Measurements from ENCODE around the gene HCST. TPM values are rescaled to one million over a fixed set of nuclear protein-coding genes. Genes with fewer than 3 reads are reported as not detected.

The HCST gene
- total RNA-seq, 1 donor from 2014 or later: not detected

DNA sequence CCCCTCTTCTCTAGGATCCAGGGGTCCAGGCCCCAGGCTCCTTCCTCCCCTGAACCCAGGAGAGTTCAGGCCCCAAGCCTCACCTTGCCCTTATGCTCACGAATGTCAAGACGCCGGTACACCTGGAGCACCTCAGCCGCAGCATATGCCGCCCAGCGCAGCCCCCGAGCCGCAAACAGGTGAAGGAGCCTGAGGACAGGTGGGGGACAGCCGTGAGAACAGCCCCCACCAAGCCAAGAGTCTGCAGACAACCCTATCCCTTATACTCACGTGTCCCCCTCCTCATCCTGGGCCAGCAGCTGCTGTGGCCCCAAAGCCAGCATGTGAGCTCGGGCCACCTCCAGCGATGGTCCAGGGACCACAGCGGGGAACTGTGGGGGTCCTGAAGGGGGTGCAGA is 5.7 kb upstream of the HCST start:
- no peak overlapping the region for H3K4me3 Mint-ChIP-seq
- no peaks in the 10 kb centered on the region for H3K9me3 Mint-ChIP-seq
- H3K4me1 Mint-ChIP-seq: no peaks in the 10 kb centered on the region
- peaks cover 19% of the 10 kb centered on the region for H3K27me3 Mint-ChIP-seq (ENCODE audit: low read depth)
- no peak overlapping the region for H3K27ac Mint-ChIP-seq (ENCODE audit: unreplicated experiment)
- no peak for DNase-seq (ENCODE audit: low read depth, low spot score)
- H3K36me3 Mint-ChIP-seq (ENCODE audit: low read depth): no peaks in the 10 kb centered on the region
- TF ChIP-seq, protein P1, sequence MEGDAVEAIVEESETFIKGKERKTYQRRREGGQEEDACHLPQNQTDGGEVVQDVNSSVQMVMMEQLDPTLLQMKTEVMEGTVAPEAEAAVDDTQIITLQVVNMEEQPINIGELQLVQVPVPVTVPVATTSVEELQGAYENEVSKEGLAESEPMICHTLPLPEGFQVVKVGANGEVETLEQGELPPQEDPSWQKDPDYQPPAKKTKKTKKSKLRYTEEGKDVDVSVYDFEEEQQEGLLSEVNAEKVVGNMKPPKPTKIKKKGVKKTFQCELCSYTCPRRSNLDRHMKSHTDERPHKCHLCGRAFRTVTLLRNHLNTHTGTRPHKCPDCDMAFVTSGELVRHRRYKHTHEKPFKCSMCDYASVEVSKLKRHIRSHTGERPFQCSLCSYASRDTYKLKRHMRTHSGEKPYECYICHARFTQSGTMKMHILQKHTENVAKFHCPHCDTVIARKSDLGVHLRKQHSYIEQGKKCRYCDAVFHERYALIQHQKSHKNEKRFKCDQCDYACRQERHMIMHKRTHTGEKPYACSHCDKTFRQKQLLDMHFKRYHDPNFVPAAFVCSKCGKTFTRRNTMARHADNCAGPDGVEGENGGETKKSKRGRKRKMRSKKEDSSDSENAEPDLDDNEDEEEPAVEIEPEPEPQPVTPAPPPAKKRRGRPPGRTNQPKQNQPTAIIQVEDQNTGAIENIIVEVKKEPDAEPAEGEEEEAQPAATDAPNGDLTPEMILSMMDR (conservative IDR thresholded peaks at IDR 0.05): no peak

DNA sequence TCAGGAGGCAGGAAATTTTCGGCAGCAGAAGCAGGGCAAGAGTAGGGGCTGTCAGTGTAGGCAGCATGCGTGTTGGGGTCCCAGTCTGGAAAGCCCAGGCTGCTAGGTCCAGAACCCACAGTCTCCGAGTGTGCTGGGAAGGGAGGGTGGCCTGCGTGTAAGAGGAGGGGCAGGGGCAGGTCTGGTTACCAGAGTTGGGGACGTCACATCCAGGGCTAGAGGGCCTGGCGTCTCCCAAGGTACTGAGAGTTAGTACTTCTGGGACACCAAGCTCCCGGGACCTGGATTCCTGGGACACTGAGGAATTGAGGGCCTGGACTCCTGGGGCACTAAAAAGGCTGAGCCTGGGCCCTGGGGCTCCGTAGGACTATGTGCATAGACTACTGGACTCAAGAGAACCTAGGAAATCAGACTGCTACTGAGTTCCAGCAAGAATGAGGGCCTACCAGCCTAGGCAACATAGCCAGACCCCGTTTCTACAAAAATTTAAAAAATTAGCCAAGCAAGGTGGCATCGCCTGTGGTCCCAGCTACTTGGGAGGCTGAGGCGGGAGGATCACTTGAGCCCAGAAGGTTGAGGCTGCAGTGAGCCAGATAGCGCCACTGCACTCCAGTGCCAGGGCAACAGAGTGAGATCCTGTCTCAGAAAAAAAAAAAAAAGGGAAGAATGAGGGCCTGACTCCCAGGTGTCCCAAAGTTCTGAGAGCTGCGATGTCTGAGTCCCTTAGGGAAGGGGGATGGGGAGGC is 4.5 kb upstream of the HCST start:
- H3K36me3 Mint-ChIP-seq (ENCODE audit: low read depth): no peaks in the 10 kb centered on the region
- TF ChIP-seq, protein P1 (conservative IDR thresholded peaks at IDR 0.05): no peak
- DNase-seq (ENCODE audit: low read depth, low spot score): no peak
- no peaks in the 10 kb centered on the region for H3K9me3 Mint-ChIP-seq
- no peak overlapping the region for H3K27ac Mint-ChIP-seq (ENCODE audit: unreplicated experiment)
- peaks cover 31% of the 10 kb centered on the region for H3K27me3 Mint-ChIP-seq (ENCODE audit: low read depth)
- H3K4me1 Mint-ChIP-seq: no peaks in the 10 kb centered on the region
- peak overlapping the region; percentile 75 for H3K4me3 Mint-ChIP-seq

DNA sequence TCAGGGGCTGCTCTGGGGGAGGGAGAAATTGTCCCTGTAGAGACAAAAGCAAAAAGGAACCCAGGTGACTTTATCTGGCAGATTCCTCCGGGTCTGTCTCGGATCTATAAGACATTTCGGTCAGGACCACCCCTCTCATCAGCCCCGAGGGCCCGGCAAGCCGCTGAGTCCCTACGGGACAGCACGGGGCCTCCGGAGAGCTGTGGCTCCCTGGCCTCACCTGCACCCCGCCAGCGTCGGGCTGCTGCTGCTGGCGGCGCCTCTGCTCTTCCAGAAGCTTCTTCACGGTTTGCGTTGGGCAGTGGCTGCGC is 3.9 kb upstream of the HCST start:
- TF ChIP-seq, protein P1 (conservative IDR thresholded peaks at IDR 0.05): no peak
- Mint-ChIP-seq H3K4me3 (peak overlapping the region; percentile 94), H3K9me3 (no peaks in the 10 kb centered on the region), H3K4me1 (peaks cover 3% of the 10 kb centered on the region), H3K27me3 (ENCODE audit: low read depth) (peaks cover 37% of the 10 kb centered on the region), H3K27ac (ENCODE audit: unreplicated experiment) (no peak overlapping the region), H3K36me3 (ENCODE audit: low read depth) (no peaks in the 10 kb centered on the region)
- DNase-seq (ENCODE audit: low read depth, low spot score): no peak

DNA sequence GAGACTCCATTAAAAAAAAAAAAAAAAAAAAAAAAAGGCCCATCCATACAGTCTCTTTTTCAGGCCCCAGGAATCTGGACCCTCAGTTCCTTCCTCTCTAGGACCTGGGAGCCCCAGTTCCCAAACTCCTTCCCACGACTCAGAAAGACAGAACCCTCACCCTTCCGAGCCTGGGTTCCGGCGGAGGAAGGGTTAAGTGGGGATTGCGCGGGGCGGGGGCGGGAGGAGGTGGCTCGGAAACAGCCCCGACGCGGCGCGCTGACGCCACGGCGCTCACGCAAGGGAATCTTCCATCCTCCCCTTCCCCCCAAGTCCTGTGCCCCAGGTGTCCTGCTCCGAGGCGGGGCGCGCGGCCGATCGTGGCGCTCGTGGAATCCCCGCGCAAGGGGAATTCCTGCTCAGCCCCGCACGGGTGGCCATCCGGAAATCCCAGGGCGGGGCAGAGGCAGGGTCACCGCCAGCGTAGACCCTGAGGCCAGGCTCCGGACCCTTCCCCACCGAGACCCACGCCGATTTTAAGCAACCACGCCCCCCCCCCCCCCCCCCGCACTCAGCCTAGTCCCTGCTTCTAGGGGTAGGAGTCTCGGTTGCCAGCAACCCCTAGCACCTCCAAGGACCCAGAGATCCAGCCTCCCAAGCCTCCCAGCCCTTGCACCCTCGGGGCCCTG is 2.6 kb upstream of the HCST start:
- H3K9me3 Mint-ChIP-seq: no peaks in the 10 kb centered on the region
- H3K4me1 Mint-ChIP-seq: peaks cover 6% of the 10 kb centered on the region
- peak; percentile 47 for DNase-seq (ENCODE audit: low read depth, low spot score)
- TF ChIP-seq, protein P1 (conservative IDR thresholded peaks at IDR 0.05): no peak
- H3K27me3 Mint-ChIP-seq (ENCODE audit: low read depth): peaks cover 47% of the 10 kb centered on the region
- peak overlapping the region; percentile 94 for H3K4me3 Mint-ChIP-seq
- H3K27ac Mint-ChIP-seq (ENCODE audit: unreplicated experiment): no peak overlapping the region
- H3K36me3 Mint-ChIP-seq (ENCODE audit: low read depth): no peaks in the 10 kb centered on the region

DNA sequence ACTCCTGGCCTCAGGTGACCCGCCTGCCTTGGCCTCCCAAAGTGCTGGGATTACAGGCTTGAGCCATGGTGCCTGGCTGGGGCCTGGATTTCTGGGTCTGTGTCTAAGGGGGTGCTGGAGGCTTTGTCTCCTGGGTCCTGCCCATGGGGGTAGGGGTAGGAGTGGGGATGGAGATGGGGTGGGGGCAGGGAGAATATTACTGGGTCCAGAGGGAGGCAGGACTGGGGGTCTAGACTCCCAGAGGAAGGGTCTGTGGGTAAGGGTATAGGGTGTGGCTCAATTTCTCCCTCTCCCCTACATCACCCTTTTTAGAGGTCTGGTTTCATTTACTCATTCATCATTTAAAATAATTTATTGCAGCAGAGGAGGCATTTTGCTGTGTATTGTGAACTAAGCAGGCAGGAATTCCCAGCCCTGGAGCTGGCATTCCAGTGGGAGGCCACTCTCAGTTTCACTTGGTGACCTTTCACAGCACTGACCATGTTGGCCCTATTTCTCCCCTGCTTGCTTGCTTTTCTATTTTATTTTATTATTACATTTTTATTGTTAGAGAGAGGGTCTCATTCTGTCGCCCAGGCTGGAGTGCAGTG is 1.2 kb upstream of the HCST start:
- Mint-ChIP-seq H3K27me3 (ENCODE audit: low read depth) (peaks cover 53% of the 10 kb centered on the region), H3K4me1 (peaks cover 6% of the 10 kb centered on the region), H3K36me3 (ENCODE audit: low read depth) (no peaks in the 10 kb centered on the region), H3K27ac (ENCODE audit: unreplicated experiment) (no peak overlapping the region), H3K9me3 (no peaks in the 10 kb centered on the region), H3K4me3 (peak overlapping the region; percentile 94)
- TF ChIP-seq, protein P1 (conservative IDR thresholded peaks at IDR 0.05): no peak
- no peak for DNase-seq (ENCODE audit: low read depth, low spot score)

Data from neural crest cell (in vitro differentiated cells).